IMR-90 (cell line): ENCODE measurements around the gene TDRD3. TPM values are rescaled to one million over a fixed set of nuclear protein-coding genes. Genes with fewer than 3 reads are reported as not detected.

Source experiments
- ATAC-seq: fragments of 200-7000 bp; cut with Tn5 transposase; 2 replicates; pipeline ENCODE4 v1.9.1; 2020; ENCODE audit warnings: low read depth, mild to moderate bottlenecking, moderate library complexity
- BruUV-seq: library from RNA; stranded (reverse); fragments of 400-500 nt; replicated peaks from 2 replicates; lab custom pipeline; 2021; lab: Mats Ljungman, UMichigan
- CTCF ChIA-PET: fragments of 300-600 bp; formaldehyde crosslinking; extraction: SDS; loops from one replicate; lab custom pipeline; 2021; ENCODE audit warnings: antibody characterized with exemption; lab: Yijun Ruan, JAX
- POLR2A ChIA-PET: fragments of 300-600 bp; sonication (Branson Sonifier 250); formaldehyde crosslinking; loops from one replicate; lab custom pipeline; 2022; ENCODE audit warnings: antibody characterized with exemption; ENCODE audit not compliant: unreplicated experiment; lab: Charles Lee
- DNase-seq: peaks from one replicate; pipeline ENCODE4 v3.0.0; 2013
- H2AFZ ChIP-seq: replicated peaks from 2 replicates; pipeline ENCODE3; 2013; ENCODE audit warnings: low read length, mild to moderate bottlenecking; ENCODE audit not compliant: poor library complexity
- H2AK5ac ChIP-seq: 2 replicates; pipeline ENCODE4 v1.6.1; 2013; ENCODE audit warnings: low read depth, low read length, inconsistent platforms
- H2AK9ac ChIP-seq: replicated peaks from 2 replicates; pipeline ENCODE3; 2013; ENCODE audit warnings: mild to moderate bottlenecking, low read depth, low read length, moderate library complexity; ENCODE audit not compliant: poor library complexity
- H2BK120ac ChIP-seq: 2 replicates; pipeline ENCODE4 v1.6.1; 2013; ENCODE audit warnings: low read depth, low read length, inconsistent platforms
- H2BK15ac ChIP-seq: 3 replicates; pipeline ENCODE4 v1.6.1; 2013; ENCODE audit warnings: low read depth, low read length, inconsistent platforms
- H2BK20ac ChIP-seq: 2 replicates; pipeline ENCODE4 v1.6.1; 2013; ENCODE audit warnings: low read depth, mild to moderate bottlenecking, inconsistent platforms, low read length, moderate library complexity
- H2BK5ac ChIP-seq: 2 replicates; pipeline ENCODE4 v1.6.1; 2013; ENCODE audit warnings: mild to moderate bottlenecking, low read depth, low read length, inconsistent platforms; ENCODE audit not compliant: poor library complexity, severe bottlenecking
- H3K14ac ChIP-seq: replicated peaks from 2 replicates; pipeline ENCODE4 v1.6.1; 2013; ENCODE audit warnings: low read depth, low read length, inconsistent platforms
- H3K18ac ChIP-seq: 2 replicates; pipeline ENCODE4 v1.6.1; 2013; ENCODE audit warnings: low read depth, low read length, control low read depth
- H3K23ac ChIP-seq: 2 replicates; pipeline ENCODE4 v1.6.1; 2013; ENCODE audit warnings: low read depth, low read length, inconsistent platforms
- H3K27ac ChIP-seq: 2 replicates; pipeline ENCODE4 v1.5.1; 2013; ENCODE audit warnings: mild to moderate bottlenecking, control low read depth, low read length; ENCODE audit not compliant: insufficient read depth
- H3K27me3 ChIP-seq: 2 replicates; pipeline ENCODE4 v1.6.1; 2013; ENCODE audit warnings: low read length; ENCODE audit not compliant: control insufficient read depth, insufficient read depth
- H3K36me3 ChIP-seq: 2 replicates; pipeline ENCODE4 v1.6.1; 2013; ENCODE audit warnings: low read length, mixed read lengths; ENCODE audit not compliant: control insufficient read depth, insufficient read depth
- H3K4ac ChIP-seq: 2 replicates; pipeline ENCODE4 v1.6.1; 2013; ENCODE audit warnings: low read depth, low read length, inconsistent platforms
- H3K4me1 ChIP-seq: 2 replicates; pipeline ENCODE4 v1.6.1; 2013; ENCODE audit warnings: low read length, mixed read lengths; ENCODE audit not compliant: control insufficient read depth, insufficient read depth
- H3K4me2 ChIP-seq: 2 replicates; pipeline ENCODE4 v1.6.1; 2013; ENCODE audit warnings: low read depth, mild to moderate bottlenecking, control low read depth, low read length, moderate library complexity
- H3K4me3 ChIP-seq: 2 replicates; pipeline ENCODE4 v1.5.1; 2013; ENCODE audit warnings: low read depth, mild to moderate bottlenecking, control low read depth, low read length, moderate library complexity; ENCODE audit not compliant: insufficient read depth
- H3K56ac ChIP-seq: 2 replicates; pipeline ENCODE4 v1.6.1; 2013; ENCODE audit warnings: low read length, inconsistent platforms; ENCODE audit not compliant: insufficient read depth; ENCODE audit errors: extremely low read depth
- H3K79me1 ChIP-seq, 2 experiments: 2 replicates each; pipeline ENCODE4 v1.6.1; 2013; ENCODE audit warnings: low read length in 2 of 2, inconsistent platforms in 1 of 2, low read depth in 1 of 2
- H3K9ac ChIP-seq: 2 replicates; pipeline ENCODE4 v1.6.1; 2013; ENCODE audit warnings: low read depth, low read length, control low read depth
- H3K9me1 ChIP-seq: 2 replicates; pipeline ENCODE4 v1.6.1; 2013; ENCODE audit warnings: low read length, inconsistent platforms; ENCODE audit not compliant: insufficient read depth
- H3K9me3 ChIP-seq: 2 replicates; pipeline ENCODE4 v1.6.1; 2013; ENCODE audit warnings: low read length; ENCODE audit not compliant: control insufficient read depth, insufficient read depth
- H4K20me1 ChIP-seq: 2 replicates; pipeline ENCODE4 v1.6.1; 2013; ENCODE audit warnings: low read length, inconsistent platforms; ENCODE audit not compliant: insufficient read depth
- H4K5ac ChIP-seq: 2 replicates; pipeline ENCODE4 v1.6.1; 2013; ENCODE audit warnings: mild to moderate bottlenecking, low read depth, low read length, control low read depth
- H4K8ac ChIP-seq, 2 experiments: 2 replicates each; pipeline ENCODE4 v1.6.1; 2013; ENCODE audit warnings: low read depth in 2 of 2, low read length in 2 of 2, control low read depth in 1 of 2, inconsistent platforms in 1 of 2
- H4K91ac ChIP-seq: 2 replicates; pipeline ENCODE4 v1.6.1; 2013; ENCODE audit warnings: low read depth, low read length, inconsistent platforms; ENCODE audit not compliant: insufficient read depth
- CEBPB ChIP-seq: IDR thresholded peaks from 2 replicates; pipeline ENCODE4 v1.6.1; 2012; ENCODE audit warnings: low read depth, low read length, improper control_type of control experiment
- CHD1 ChIP-seq: IDR thresholded peaks from 2 replicates; pipeline ENCODE4 v1.6.1; 2012; ENCODE audit warnings: low read depth, low read length, improper control_type of control experiment
- FOS ChIP-seq: fragments of 150-350 bp; IDR thresholded peaks from 2 replicates; pipeline ENCODE4 v1.6.1; 2016; ENCODE audit warnings: low read depth, low read length
- WGBS, 2 experiments: methylation state at CpG; one replicate each; pipeline versions ENCODE4 v1.1.5 to v1.1.7; 2013; ENCODE audit warnings: missing lambda C conversion rate in 2 of 2; ENCODE audit not compliant: insufficient read length in 1 of 2; ENCODE audit errors: extremely low coverage in 2 of 2; 5-methylcytosine and 5-hydroxymethylcytosine counted together
- dilution Hi-C: fragments of 300-500 bp; cut with HindIII; formaldehyde crosslinking; loops from one replicate; pipeline ENCODE4 v1.14.3; 2018; ENCODE audit warnings: low sequenced_read_pairs; ENCODE audit not compliant: unreplicated experiment
- in situ Hi-C: fragments of 300-500 bp; cut with MboI; formaldehyde crosslinking; loops from 3 replicates; pipeline ENCODE4 v1.14.3; 2019; ENCODE audit warnings: low sequenced_read_pairs, inconsistent platforms, mixed read lengths
- intact Hi-C: fragments of 100-400 bp; cut with micrococcal nuclease; formaldehyde crosslinking; loops from 2 replicates; pipeline ENCODE4 v1.10.0; 2022
- polyA plus RNA-seq, 3 experiments: library from polyadenylated mRNA; depleted of rRNA; stranded (reverse); fragments of >200 nt; gene quantifications; 2 replicates each; pipeline ENCODE4 v1.2.3, GENCODE V29; 2012; ENCODE audit warnings: low replicate concordance in 1 of 3
- total RNA-seq: library from RNA; depleted of rRNA; stranded (reverse); fragments of >200 nt; gene quantifications from 2 replicates; pipeline ENCODE4 v1.2.3, GENCODE V29; 2012
- TF ChIP-seq, protein P1 (sequence below): fragments of 150-350 bp; IDR thresholded peaks from 2 replicates; pipeline ENCODE4 v1.6.1; 2016; ENCODE audit warnings: low read depth, mild to moderate bottlenecking, low read length, moderate library complexity, borderline replicate concordance

The TDRD3 gene
- total and polyA plus RNA-seq, 2 of the 4 experiments (the other 2 are of a cell fraction), result 3.9 to 12.0 TPM

DNA sequence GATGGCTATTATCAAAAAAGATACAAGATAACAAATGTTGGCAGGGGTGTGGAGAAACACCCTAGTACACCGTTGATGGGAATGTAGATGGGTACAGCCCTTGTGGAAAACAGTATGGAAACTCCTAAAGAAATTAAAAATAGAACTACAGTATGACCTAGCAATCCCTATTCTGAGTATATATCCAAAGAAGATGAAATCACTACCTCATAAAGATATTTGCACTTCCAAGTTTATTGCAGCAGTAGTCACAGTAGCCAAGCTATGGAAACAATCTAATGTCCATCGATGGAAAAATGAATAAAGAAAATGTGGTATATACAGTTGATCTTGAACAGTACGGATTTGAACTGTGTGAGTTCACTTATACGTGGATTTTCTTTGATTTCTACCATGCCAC lies 28.3 kb downstream of the TDRD3 start:
- no peak overlapping the region for H4K8ac ChIP-seq
- no peak overlapping the region for H2BK5ac ChIP-seq
- H3K27me3 ChIP-seq, result no peaks in the 10 kb centered on the region
- H4K5ac ChIP-seq, result no peak overlapping the region
- H3K4me1 ChIP-seq, result no peaks in the 10 kb centered on the region
- no peak overlapping the region for H3K18ac ChIP-seq
- intact Hi-C loops, result loop anchor here (5.0 kb wide), 1 partner anchor 513 kb away; no protein-coding TSS in a partner anchor
- TF ChIP-seq FOS, result no peak
- TF ChIP-seq CHD1, result no peak
- no peak for TF ChIP-seq CEBPB
- TF ChIP-seq, protein P1, sequence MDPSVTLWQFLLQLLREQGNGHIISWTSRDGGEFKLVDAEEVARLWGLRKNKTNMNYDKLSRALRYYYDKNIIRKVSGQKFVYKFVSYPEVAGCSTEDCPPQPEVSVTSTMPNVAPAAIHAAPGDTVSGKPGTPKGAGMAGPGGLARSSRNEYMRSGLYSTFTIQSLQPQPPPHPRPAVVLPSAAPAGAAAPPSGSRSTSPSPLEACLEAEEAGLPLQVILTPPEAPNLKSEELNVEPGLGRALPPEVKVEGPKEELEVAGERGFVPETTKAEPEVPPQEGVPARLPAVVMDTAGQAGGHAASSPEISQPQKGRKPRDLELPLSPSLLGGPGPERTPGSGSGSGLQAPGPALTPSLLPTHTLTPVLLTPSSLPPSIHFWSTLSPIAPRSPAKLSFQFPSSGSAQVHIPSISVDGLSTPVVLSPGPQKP, result no peak
- peaks cover 4 to 7% of the 10 kb centered on the region in 2 experiments; a peak in 1 of 4 replicates for H3K79me1 ChIP-seq
- no peak overlapping the region for H3K23ac ChIP-seq
- H3K9me1 ChIP-seq, result no peaks in the 10 kb centered on the region
- dilution Hi-C loops, result no loop called here
- WGBS, 2 experiments, result no CpG with 5 or more reads among the region's 4 CpGs
- no peak overlapping the region for H2BK15ac ChIP-seq
- BruUV-seq, result no TSS peak
- no peak overlapping the region for H3K56ac ChIP-seq
- no peaks in the 10 kb centered on the region for H3K36me3 ChIP-seq
- DNase-seq (no peak), ATAC-seq (no peak)
- POLR2A ChIA-PET, result no interaction called here
- H3K4me3 ChIP-seq, result no peak overlapping the region
- no peak overlapping the region for H3K27ac ChIP-seq
- H3K4ac ChIP-seq, result no peak overlapping the region
- no peak overlapping the region for H4K91ac ChIP-seq
- no peak overlapping the region for H2BK120ac ChIP-seq
- no peak overlapping the region for H3K4me2 ChIP-seq
- H2AK5ac ChIP-seq, result no peak overlapping the region
- H2AFZ ChIP-seq, result no peak overlapping the region
- no peak overlapping the region for H2AK9ac ChIP-seq
- CTCF ChIA-PET, result no interaction called here
- H2BK20ac ChIP-seq, result no peak overlapping the region
- H4K20me1 ChIP-seq, result no peaks in the 10 kb centered on the region; the same call in 1 of the 2 replicates
- no peak overlapping the region for H3K9ac ChIP-seq
- H3K9me3 ChIP-seq, result 0 out of 2 replicates have a peak, but pooled peaks cover 1% of the 10 kb centered on the region
- in situ Hi-C loops, result no loop called here
- H3K14ac ChIP-seq, result no peak overlapping the region
